Islet precursor cell (in vitro differentiated cells): ENCODE measurements around the gene UXS1.
"Not testable (repeated sequence)": the region's sequence is repeated elsewhere in the genome, so short reads cannot be mapped to it uniquely, and the experiment has no call there.

Source experiments
- DNase-seq: peaks from one replicate; pipeline ENCODE4 v3.0.0-alpha.2; 2018

UXS1 gene

DNA sequence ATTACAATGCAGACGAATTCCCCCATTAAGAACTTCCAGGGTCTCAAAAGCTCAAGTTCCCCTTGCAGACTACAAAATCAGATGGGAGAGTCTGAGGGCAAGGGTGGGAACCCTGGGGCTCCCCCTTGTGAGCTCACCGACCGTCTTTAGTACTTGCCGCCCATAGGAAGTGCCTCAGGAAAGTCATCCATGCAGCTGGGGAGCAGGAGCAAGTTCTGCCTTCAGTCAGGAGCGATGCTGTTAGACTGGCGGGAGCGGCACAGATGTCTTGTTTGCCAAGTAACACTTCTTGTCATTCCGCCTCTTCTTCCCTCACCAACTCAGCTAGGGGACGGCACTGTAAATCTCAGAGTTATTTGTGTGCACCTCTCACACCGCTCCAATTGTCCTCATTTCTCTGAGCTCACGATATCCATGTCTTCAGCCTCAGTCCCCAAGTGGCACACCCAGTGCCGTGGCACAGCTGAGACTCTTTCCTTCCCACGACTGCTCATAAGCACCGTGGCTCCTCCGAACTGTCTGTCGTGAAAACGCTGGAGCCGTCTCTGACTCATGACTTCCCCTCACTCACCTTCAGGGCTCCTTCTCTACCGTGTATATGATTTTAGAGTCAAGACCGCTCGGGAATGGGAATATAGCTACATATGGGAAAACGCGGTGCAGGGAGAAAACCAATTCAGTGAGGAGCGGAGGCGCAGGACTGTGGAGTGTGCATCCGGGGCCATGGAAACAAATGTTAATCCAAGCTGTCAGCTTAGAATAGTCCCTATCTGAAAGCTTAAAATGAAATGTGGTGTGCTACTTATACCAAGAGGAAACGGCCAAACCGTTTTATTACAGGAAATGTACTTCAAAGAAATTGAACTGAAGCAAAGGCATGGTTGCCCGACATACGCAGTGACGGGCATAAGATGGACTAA, 34.0 kb downstream of the UXS1 start:
- DNase-seq, result no peak

DNA sequence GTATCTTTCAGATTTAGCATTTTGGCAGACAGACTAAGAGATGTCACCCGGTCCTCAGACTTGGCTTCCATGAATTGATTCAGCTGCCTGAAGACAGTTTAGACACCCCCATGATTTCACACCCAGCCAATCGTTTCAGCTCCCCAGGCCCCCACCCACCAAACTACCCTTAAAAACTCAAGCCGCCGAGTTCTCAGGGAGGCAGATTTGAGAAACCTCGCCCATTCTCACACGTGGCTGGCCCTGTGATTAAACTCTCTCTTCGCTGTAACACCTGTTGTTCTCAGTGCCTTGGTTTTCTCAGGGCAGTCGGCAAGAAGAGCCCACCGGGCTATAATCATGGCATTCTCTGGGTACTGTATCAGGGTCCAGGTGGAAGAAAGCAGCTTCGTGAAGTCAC, 35.2 kb downstream of the UXS1 start:
- DNase-seq, result no peak

- DNase-seq, result no peak
These were observed 36.0 kb downstream of the UXS1 start for GRCh38 chr2:106158131-106158530.

GRCh38 chr2:106157416-106157815, 36.7 kb downstream of the UXS1 start:
- no peak for DNase-seq

DNA sequence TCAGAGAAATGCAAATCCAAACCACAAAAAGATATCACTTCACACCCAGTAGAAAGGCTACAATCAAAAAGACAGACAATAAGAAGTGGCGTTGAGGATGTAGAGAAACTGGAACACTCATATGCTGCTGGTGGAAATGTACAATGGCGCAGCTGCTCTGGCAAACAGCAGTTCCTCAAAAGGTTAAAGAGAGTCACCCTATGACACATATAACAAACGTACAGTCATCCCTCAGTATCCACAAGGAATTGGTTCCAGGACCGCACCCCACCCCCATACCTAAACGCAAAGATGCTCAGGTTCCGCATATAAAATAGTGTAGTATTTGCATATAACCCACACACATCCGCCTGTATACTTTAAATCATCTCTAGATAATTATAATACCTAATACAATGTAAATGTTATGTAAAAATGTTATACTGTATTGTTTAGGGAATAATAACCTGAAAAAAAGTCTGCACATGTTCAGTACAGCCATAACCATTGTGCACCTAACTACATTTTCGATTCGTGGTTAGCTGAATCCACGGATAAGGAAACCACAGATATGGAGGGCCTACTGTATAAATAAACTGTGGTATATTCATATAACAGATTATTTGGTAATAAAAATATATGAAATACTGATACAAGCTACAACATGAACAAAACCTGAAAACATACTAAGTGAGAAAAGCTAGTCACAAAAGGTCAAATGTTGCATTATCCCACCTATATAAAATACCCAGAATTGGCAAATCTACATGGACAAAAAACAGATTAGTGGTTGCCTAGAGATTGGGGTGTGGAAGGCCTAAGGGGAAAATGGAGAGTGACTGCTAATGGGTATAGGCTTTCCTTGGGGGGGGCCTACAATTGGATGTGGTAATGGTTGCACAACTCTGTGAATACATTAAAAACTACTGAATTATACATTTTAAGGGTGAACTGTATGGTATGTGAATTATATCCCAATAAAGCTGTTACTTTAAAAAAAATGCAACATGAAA, 37.5 kb downstream of the UXS1 start:
- no peak for DNase-seq

DNA sequence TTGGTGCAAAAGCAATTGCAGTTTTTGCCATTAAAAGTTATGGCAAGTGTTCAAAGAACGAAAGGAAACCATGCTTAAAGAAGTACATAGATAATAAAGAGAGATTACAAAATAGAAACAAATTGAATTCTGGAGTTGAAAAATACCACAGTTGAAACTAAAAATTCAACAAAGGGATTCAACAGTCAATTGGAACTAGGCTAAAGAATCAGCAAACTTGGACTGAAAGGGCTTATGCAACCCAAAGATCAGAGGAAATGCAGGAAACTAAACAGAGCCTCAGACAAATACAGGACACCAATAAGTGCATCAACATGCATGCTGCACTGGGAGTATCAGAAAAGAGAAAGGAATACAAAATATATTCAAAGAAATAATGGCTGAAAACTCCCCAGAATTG, 40.3 kb downstream of the UXS1 start:
- DNase-seq, result no peak

DNA sequence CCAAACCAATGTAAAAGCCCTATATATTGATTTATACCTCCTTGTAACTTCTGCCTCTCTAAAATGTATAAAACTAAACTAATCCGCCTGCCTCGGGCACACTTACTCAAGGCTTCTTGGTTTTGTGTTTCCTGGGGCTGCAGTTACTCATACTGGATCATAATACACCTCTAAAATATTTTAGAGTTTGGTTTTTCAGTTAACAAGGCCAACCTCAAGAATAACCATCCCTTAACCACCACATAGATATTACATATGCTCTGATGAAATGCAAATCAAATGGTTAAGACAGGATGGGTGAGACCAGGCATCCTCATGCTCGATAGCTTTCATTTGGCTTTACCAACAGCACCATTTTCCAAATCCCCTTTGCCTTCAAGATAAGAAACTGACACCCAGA, 46.4 kb downstream of the UXS1 start:
- no peak for DNase-seq

GRCh38 chr2:106147159-106147558, 46.9 kb downstream of the UXS1 start:
- no peak for DNase-seq

DNA sequence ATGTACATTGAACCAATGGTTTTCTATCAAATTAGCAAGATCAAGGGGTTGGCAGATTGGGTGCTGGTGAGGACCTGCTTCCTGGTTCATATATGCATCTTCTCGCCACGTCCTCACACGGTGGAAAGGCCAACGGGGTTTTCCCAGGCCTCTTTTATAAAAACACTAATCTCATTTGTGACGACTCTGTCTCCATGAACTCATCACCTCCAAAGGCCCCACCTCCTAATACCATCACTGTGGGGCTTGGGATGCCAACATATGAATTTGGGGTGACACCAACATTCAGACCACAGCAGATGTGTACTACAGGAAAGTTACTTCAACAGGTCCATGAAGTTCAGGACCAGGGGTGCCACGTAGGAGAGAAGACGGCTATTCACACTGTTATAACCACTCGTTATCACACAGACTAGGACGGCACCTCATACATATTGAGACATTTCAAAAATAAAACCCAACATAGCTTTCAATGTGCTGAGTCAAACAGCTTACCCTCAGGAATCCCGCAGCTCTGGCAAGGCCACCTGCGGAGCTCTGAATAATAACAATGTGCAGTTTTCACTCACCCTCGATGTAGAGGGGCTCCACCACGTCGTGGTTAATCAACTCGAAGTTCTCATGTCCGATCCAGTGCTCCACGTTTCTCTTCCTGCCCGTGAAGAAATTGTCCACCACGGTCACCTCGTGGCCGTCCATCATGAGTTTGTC, 49.3 kb downstream of the UXS1 start:
- DNase-seq, result no peak

DNA sequence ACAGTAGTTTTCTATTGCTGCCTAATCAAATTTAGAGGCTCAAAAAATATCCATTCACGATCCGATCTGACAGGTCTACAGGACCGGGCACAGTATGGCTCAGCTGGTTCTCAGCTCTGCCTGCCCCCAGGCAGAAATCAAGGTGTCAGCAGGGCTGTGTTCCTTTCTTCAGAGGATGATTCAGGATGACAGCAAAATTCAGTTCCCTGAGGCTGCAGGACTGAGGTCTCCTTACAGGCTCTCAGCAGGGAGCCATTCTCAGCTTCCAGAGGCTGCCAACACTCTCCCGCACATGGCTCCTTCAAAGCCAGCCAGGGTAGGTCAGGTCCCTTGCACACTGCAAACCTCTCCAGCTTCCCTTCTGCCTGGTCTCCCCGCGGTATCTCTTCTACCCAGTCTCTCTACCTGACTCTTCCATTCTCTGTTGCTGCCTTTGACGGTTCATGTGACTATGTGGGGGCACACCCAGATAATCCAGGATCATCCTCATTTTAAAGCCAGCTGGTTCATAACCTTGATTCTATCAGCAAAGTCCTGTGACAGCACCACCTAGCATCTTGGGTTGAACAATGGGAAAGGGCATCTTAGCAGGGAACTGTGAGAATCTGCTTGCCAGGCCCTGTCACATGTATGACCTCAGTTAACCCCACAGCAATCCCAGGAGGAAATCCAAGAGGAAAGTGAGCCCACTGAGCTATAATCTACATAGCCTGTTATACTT, 50.4 kb downstream of the UXS1 start:
- peak; percentile 86 for DNase-seq

DNA sequence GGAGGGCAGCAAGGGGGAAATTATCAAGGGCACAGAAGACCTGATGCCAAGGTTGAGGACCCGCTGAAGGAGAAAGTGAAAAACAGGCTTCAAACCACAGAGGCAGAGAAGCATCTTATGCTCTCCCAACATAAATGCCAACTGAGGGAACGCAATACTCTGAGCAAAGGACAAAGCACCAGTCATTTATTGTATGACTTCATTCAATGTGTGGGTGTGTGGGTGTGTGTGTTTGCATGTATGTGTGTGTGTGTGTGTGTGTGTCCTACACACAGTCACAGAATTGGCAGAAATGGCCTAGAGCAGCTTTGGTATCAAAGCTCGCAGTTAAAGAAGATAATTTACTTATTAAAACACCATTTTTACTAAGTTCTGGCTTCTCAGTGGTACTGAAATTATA, 51.4 kb downstream of the UXS1 start:
- DNase-seq, result no peak

DNA sequence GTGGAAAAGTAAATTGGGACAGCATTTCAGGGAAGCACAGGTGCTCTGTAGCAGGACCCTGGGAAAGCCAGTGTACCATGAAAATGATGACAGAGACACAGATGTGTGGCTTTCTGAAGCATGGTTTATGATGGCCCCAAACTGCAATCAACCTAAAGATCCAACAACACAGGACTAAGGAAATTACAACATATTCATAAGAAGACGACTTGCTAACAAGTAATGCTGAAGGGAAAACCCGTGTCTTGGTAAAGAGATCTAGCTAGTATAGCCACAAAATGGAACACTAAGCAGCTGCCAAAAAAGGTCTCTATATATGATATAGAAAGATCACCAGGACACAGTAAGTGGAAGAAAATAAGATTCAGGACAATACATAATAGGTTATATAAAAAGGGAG, 53.2 kb downstream of the UXS1 start:
- DNase-seq, result no peak

GRCh38 chr2:106140113-106140512, 54.0 kb downstream of the UXS1 start:
- DNase-seq, result no peak

DNA sequence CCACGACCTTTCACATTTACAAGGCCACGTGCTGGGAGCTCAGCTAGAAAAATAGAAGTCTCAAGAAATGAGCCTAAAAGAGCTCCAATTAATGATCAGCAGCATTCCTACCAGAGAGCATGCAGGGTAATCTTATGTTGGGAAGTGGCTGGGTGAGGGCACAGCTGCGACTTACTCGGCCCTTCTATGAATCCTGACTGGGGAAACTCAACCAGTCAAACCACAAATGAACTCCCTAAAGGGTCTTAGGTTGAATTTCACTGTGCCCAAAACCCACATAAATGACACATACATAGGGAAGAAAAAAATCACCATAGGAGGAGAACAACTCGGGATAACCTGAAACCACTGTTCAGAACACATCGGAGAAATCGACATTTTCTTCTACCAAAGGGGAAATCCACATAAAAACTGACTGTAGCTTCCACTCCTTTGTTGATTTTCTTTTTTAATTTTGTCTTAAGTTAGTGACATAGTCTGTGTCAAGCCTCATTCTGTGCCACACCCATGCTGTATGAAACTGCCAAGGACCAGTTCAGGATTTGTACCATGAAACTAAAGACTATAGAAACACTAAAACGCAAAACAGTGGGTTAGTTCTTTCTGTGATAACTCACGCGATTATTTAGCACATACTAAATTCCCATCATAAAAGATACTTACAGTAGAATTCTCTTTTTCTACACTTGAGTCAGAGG, 54.7 kb downstream of the UXS1 start:
- no peak for DNase-seq

- DNase-seq, result no peak
These were observed 55.4 kb downstream of the UXS1 start for GRCh38 chr2:106138543-106139237.

- peak; percentile 76 for DNase-seq
These were observed 56.2 kb downstream of the UXS1 start for GRCh38 chr2:106137731-106138521.

GRCh38 chr2:106131192-106131591, 62.9 kb downstream of the UXS1 start:
- DNase-seq, result not testable (repeated sequence)

- DNase-seq, result peak; percentile 52
These were observed 63.7 kb downstream of the UXS1 start for GRCh38 chr2:106130251-106130998.

DNA sequence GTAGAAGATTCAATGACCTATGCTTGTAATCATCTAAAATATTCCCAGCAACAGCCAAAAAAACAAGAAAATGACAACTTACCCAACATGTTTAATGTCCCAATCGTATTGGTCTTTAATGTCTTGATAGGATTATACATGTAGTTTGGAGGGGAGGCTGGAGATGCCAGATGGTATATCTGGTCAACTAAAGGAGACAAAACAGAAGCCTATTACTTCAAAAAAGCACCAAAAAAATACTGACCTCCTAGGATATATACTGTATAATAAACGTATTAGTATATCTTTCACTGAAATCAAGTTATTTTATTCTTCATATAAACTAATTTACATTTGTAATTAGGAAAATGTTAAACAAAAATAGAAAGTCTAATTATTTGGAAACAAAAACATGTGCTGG, 64.5 kb downstream of the UXS1 start:
- no peak for DNase-seq
